Stimulated activated naive B cell treated with anti-CD40 and anti-IgM and Interleukin-4, amounts not matched to agents 10 μg/mL and 1 μg/mL and 100 μg/mL, for 72 hours (primary cell): ENCODE measurements around the gene VAMP7.
"Not testable (repeated sequence)": the region's sequence is repeated elsewhere in the genome, so short reads cannot be mapped to it uniquely, and the experiment has no call there.

Experiments
- ATAC-seq, 2 donors: fragments of 150-1000 bp; cut with Tn5 transposase; replicated peaks; 2 replicates each; pipeline ENCODE4 v1.10.0; 2021; ENCODE audit warnings: moderate library complexity in 1 of 2
- DNase-seq: peaks from one replicate; pipeline ENCODE4 v3.0.0; 2021
- H3K27ac Mint-ChIP-seq: one replicate; pipeline ENCODE4 v1.8.0; 2022; ENCODE audit warnings: mild to moderate bottlenecking, mixed read lengths
- H3K27me3 Mint-ChIP-seq, 2 donors: one replicate each; pipeline ENCODE4 v1.8.0; 2022; ENCODE audit warnings: mixed read lengths in 2 of 2
- H3K36me3 Mint-ChIP-seq, 2 donors: one replicate each; pipeline ENCODE4 v1.8.0; 2022; ENCODE audit warnings: mixed read lengths in 2 of 2, mild to moderate bottlenecking in 1 of 2
- H3K4me1 Mint-ChIP-seq, 2 donors: one replicate each; pipeline ENCODE4 v1.8.0; 2022; ENCODE audit warnings: mixed read lengths in 2 of 2, mild to moderate bottlenecking in 1 of 2
- H3K4me3 Mint-ChIP-seq, 2 donors: one replicate each; pipeline ENCODE4 v1.8.0; 2022; ENCODE audit warnings: mild to moderate bottlenecking in 2 of 2, mixed read lengths in 2 of 2, moderate library complexity in 1 of 2
- H3K9me3 Mint-ChIP-seq, 2 donors: one replicate each; pipeline ENCODE4 v1.8.0; 2022; ENCODE audit warnings: mixed read lengths in 2 of 2, mild to moderate bottlenecking in 1 of 2

VAMP7 gene

DNA sequence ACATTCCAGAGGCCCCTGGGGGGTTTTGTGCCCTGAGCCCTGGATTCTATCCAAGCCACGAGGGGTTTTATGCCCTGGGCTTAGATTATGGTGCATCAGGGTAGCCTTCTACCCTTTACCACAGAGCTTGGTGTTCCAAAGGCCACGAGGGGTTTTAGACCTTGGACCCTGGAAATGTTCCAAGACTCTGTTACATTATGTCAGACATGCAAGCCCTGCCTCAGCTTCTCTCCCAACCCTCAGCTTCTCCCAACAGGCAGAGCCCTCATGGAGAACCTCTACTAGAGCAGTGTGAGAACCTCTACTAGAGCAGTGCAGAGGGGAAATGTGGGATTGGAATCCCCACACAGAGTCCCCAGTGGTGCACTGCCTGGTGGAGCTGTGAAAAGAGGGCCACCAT lies 105.8 kb downstream of the VAMP7 start:
- not testable (repeated sequence) for DNase-seq, H3K4me1 Mint-ChIP-seq, H3K9me3 Mint-ChIP-seq, H3K36me3 Mint-ChIP-seq, H3K27ac Mint-ChIP-seq, H3K4me3 Mint-ChIP-seq, ATAC-seq, H3K27me3 Mint-ChIP-seq

DNA sequence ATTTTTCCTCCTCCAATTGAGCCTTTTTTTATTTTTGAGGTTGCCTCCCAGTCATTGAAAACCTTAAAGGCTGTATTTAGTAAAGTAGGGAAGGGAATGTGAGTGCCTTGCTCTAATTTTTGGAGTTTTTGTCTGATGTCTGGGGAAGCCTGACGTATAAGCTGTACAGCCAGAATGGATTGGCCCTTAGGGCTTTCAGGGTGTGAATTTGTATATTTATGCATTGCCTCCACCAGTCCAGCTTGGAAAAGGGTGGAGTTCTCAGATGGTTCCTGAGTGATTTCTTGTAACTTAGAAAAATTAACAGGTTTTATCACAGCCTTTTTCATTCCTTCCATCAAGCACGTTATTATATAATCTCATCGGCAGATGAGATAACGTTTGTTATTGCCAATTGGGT lies 107.7 kb downstream of the VAMP7 start:
- Mint-ChIP-seq H3K4me3 (no peak overlapping the region), H3K27me3 (peaks cover 0 to 4% of the 10 kb centered on the region in 2 donors), H3K36me3 (no peaks in the 10 kb centered on the region), H3K27ac (no peak overlapping the region), H3K9me3 (no peaks in the 10 kb centered on the region), H3K4me1 (no peaks in the 10 kb centered on the region)
- no peak for ATAC-seq
- DNase-seq = no peak
